ENCODE data around the gene SLC38A10.

The SLC38A10 gene

DNA sequence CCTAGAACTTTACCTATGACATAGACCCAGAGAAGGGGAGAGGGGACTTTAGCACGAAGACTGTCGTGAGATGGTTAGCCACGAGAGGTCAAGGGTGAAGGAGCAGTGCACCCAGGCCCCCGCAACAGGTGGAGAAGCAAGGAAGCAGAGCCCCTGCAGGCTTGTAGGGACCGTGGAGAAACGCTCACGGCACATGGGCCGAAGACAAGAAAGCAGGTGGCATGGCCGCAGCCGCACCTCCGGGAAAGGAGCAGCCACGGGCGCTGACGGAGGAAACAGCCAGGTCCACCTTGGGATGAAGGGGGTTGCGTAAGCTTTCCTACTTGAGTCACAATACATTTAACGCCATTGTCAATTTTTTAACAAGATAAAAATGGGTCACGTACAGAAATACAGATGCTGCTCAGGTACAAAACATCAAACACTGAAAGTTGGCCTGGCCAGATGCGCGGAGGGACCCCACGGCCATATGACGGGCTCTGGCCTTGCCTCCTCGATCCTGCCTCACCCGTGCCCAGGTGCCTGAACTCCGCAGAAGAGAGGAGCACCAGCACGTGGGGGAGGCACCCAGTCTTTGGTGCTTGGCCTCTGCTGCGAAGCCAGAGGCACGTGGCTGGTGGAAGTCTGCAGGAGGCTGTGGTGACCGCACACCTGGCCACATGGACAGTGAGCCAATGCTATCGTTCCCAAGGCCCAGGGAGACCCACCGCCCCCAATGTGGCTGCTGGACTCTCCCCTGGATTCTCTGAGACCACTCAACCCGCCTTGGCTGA lies 21.2 kb downstream of the SLC38A10 start:
- no peak for DNase-seq

GRCh38 chr17:81272616-81273015 lies 22.5 kb downstream of the SLC38A10 start:
- no peak for DNase-seq

- DNase-seq: no peak
Observed at GRCh38 chr17:81271226-81271625, 23.9 kb downstream of the SLC38A10 start.

GRCh38 chr17:81270279-81270678 lies 24.8 kb downstream of the SLC38A10 start:
- DNase-seq: no peak

- no peak for DNase-seq
Observed at GRCh38 chr17:81267390-81268067, 27.6 kb downstream of the SLC38A10 start.

DNA sequence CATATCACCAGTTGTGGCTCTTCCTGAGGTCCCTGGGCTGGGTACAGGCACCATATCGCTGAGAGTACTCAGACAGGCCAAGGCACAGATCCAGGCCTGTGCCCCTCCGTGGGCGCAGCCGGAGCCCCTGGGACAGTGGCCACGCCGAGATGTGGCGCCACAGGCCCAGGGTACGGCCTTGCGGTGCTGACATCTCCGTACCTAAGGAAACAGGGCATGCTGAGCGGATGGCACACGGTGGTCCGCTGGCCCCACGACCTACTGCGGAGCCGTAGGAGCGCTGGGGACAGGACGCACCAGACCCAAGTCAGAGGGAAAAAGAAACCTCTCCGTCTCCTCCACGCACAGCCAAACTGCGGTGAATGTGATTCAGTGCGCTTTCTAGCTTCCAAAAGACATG lies 29.5 kb downstream of the SLC38A10 start:
- no peak for DNase-seq

DNA sequence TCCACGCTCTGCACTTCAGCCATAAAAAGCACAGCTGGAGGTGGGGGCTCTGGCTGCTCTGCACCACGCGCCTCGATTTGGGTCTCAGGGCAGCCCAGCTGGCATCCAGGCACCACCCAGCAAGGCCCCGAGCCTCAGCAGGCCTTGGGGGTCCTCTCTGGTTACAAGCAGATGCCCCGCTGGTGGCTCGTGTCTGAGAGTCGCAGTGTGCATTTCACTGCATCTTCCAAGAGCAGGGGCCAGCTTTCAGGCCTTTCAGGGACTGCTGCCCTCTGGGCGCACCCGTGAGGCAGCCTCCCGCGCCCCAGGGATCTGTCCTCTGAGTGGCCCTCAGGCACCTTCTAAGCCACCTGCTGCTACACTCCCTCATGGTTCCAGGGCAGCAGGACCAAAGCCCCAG lies 30.5 kb downstream of the SLC38A10 start:
- DNase-seq: no peak

GRCh38 chr17:81263371-81264181 lies 31.5 kb downstream of the SLC38A10 start:
- DNase-seq: no peak

- DNase-seq: no peak
Observed at GRCh38 chr17:81261582-81262336, 33.3 kb downstream of the SLC38A10 start.

DNA sequence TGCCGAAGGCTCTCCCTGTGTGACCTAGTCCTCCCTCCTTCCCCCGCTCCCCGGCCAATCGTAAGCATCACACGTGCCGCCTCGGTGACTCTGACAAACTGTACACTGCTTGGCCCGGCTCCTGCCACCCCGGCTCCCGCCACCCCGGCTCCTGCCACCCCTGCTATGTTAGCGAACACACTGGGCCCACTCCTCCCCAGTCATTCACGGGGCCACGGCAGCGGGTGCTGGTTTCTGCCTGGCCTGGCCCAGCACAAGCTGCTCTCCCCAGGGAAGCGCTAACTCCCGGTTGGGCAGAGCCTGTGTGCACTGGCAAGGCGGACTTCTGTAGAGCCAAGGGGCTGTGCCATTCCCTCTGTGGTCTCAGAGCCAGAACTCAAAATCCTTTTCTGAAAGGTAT lies 34.0 kb downstream of the SLC38A10 start:
- no peak for DNase-seq

- no peak for DNase-seq
Observed at GRCh38 chr17:81260641-81261040, 34.5 kb downstream of the SLC38A10 start.

DNA sequence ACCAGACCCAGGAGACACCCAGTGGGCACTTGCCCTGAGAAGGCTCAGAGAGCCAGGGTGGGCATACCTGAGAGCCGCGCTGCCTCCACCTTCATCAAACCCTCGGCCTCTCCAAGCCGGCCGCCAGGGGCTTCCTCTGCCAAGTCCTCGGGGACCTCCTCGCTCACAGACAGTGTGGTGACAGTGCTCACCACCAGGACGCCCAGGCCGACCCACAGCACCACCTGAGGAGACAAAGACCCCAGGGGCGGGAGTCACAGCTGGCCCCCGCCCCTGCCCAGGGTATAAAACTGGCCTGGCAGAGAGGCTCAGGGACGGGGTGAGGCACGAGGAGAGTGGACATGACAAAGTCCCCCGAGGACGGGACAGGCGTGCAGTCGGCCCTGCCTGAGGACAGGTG lies 34.9 kb downstream of the SLC38A10 start:
- DNase-seq: no peak

DNA sequence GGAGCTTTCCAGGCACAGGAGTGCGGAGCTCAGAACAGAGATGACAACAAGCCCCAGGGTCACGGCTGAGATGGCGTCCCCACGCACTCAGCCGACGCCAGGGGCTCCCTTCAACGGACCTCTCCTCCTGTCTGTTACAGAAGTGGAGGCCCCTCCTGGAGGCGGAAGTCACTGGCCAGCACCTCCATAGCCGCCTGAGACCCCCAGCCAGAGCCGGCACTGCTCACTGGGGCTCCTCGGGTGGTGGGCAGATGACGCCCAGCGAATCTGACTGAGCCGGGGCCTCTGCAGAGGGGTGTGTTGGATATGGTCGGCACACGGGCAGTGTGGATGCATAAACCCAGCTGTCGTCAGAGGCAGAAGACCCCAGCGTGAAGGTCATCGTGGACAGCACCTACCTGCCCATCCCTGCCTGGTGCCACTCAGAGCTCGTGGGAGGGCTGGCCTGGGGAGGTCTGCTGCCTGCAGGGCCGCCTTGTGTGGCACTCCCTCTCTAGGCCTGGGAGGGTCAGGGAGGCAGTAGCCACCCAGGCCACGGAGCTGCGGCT lies 36.0 kb downstream of the SLC38A10 start:
- no peak for DNase-seq

- DNase-seq: no peak
Observed at GRCh38 chr17:81258292-81258691, 36.8 kb downstream of the SLC38A10 start.

GRCh38 chr17:81257533-81257932 lies 37.6 kb downstream of the SLC38A10 start:
- no peak for DNase-seq

DNA sequence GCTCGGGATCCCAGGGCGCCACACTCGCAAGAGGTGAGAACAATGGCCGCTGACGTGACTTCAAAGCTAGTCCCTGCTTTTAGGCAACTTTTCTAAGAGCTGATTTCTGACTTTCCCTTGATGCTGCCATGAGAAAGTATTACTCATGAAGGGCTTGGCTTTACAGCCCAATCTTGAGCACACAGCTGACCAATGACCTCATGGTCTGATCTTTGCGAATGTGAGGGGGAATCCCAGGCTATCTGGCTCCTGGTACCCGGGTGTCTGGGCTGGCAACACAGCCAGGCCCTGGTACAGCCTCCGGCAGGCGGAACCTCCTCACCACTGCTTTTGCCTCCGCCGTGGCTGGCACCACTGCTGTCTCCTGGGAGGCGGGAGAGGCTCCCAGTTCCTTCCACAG lies 38.5 kb downstream of the SLC38A10 start:
- no peak for DNase-seq

DNA sequence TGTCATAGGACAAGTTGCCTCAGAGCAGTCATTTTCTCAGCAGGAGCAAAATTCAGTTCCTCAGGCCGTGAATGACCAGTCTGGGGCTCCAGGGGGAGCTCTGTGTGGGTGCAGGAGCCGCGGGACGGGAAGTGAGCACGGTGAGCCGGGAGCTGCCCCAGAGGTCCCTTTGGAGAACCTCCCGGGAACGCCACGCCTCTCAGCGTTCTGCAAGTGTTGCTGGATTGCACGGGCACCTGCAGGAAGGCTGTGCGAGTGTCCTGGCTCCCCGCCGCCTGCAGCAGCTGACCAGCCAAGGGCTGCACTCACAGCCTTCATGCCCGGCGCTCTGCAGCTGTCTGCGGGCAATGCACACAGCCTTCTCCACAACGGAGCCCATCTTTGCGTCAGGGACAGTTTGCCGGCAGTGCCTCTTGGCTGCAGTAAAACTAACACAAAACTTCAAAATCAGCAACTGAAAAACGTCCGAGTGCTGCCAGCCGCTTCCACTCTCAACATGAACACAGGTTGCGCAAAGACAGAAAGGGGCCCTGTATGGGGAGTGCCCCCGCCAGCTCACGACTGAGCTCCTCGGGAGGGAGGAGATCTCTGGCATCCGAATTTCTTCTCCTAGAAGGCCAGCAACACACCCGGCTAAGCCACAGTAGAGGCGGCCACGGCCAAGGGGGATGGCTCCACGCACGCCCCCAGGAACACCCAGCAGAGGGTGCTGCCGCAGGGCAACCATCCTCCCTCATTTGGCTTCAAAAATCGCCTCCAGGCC lies 40.0 kb downstream of the SLC38A10 start:
- no peak for DNase-seq

GRCh38 chr17:81253358-81254131 lies 41.6 kb downstream of the SLC38A10 start:
- DNase-seq: peak; percentile 57

GRCh38 chr17:81252987-81253329 lies 42.1 kb downstream of the SLC38A10 start:
- no peak for DNase-seq

DNA sequence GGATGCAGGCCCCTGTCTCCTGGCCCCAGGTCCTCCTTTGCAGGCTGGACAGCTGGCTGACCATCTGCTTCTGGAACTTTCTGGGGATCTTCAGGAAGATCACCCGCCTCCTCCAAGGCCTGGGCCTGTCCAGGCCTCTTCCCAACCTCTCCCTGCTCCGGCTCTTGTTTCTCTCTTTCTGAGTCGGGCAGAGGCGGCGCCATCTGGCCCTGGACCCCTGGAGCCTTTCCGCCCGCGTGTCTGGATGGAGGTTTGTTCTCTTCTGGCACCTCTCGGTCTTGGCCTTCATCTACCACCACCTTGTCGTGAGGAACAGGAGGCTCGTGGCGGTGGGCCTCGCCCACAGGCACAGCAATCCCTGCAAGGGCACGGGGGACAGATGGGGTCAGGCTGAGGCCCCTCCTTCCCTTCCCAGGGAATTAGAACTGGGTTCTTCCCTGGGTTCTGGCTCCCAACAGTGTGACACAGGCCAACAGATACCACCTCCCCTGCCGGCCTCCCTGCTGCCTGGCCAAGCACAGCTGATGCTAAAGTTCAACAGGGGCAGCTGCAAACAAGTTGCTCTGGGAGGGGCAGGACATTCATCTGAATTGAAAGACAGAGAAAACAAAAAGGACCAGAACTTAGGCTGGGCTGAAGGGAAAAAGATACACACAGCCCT lies 42.7 kb downstream of the SLC38A10 start:
- DNase-seq: no peak
